Activated naive CD4-positive, alpha-beta T cell treated with anti-CD3 and anti-CD28 coated beads, Interleukin-2, amount 50 U/mL, for 24 hours (primary cell): ENCODE data around the gene SAE1.
"Not testable (repeated sequence)": the region's sequence is repeated elsewhere in the genome, so short reads cannot be mapped to it uniquely, and the experiment has no call there.

Experiments
- H3K27ac Mint-ChIP-seq: one replicate; pipeline ENCODE4 v1.8.0; 2021; ENCODE audit warnings: mild to moderate bottlenecking, mixed read lengths
- H3K27me3 Mint-ChIP-seq: one replicate; pipeline ENCODE4 v1.8.0; 2021; ENCODE audit warnings: mixed read lengths
- H3K36me3 Mint-ChIP-seq: one replicate; pipeline ENCODE4 v1.8.0; 2021; ENCODE audit warnings: mixed read lengths
- H3K4me1 Mint-ChIP-seq: one replicate; pipeline ENCODE4 v1.8.0; 2021; ENCODE audit warnings: mixed read lengths
- H3K4me3 Mint-ChIP-seq: one replicate; pipeline ENCODE4 v1.8.0; 2021; ENCODE audit warnings: mild to moderate bottlenecking, mixed read lengths
- H3K9me3 Mint-ChIP-seq: one replicate; pipeline ENCODE4 v1.8.0; 2021; ENCODE audit warnings: mixed read lengths

SAE1 gene

DNA sequence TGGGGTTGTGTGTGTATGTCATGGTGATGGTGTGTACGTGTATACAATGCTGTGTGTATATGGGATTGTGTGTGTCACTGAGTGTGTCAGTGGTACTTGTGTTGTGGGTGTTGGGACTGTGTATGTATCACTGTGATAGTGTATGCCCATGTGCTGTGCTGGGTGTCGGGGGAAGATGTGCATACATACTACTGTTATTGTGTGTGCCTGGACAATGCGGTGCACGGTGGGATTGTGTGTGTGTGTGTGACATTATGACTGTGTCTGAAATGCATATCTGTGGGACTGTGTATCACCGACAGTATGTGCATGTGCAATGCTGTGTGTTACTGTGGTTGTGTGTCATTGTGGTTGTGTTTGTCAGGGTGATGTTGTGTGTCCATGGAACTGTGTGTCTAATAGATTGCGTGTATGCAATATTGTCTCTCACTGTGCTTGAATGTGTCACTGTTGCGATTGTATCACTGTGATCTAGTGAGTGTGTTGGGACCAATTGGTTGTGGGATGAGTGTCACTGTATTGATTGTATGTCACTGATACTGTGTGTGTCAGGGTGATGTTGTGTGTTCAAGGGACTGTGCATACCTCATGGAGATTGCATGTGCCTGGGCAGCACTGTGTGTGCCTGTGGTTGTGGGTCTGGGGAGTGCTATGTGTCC is 111.4 kb downstream of the SAE1 start:
- Mint-ChIP-seq H3K4me3 (no peak overlapping the region), H3K9me3 (no peaks in the 10 kb centered on the region), H3K4me1 (peaks cover 22% of the 10 kb centered on the region), H3K36me3 (peaks cover 2% of the 10 kb centered on the region), H3K27me3 (no peaks in the 10 kb centered on the region), H3K27ac (no peak overlapping the region)

DNA sequence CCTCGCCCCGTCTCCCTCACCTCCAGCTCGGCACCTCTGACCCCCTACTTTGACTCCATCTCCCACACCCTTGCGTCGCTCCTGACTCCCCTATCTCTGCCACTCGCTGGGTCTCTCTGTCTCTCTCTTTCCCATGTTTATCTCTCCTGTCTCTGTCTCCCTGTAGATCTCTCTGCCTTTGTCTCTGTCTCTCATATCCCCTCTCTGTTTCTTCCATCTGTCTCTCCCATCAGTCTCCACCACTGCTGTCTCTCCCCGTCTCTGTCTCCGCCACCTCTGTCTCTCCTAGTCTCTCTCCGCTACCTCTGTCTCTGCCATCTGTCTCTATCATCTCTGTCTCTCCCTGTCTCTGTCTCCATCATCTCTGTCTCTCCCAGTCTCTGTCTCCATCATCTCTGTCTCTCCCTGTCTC is 112.7 kb downstream of the SAE1 start:
- Mint-ChIP-seq H3K4me1 (peaks cover 27% of the 10 kb centered on the region), H3K27ac (peak overlapping the region; percentile 98), H3K4me3 (peak overlapping the region; percentile 93), H3K27me3 (no peaks in the 10 kb centered on the region), H3K9me3 (no peaks in the 10 kb centered on the region), H3K36me3 (peaks cover 2% of the 10 kb centered on the region)

GRCh38 chr19:47243776-47244547 is 113.3 kb downstream of the SAE1 start:
- no peaks in the 10 kb centered on the region for H3K27me3 Mint-ChIP-seq
- H3K9me3 Mint-ChIP-seq, result no peaks in the 10 kb centered on the region
- H3K27ac Mint-ChIP-seq, result peak overlapping the region; percentile 98
- H3K36me3 Mint-ChIP-seq, result peaks cover 2% of the 10 kb centered on the region
- H3K4me3 Mint-ChIP-seq, result peak overlapping the region; percentile 93
- peaks cover 25% of the 10 kb centered on the region for H3K4me1 Mint-ChIP-seq

DNA sequence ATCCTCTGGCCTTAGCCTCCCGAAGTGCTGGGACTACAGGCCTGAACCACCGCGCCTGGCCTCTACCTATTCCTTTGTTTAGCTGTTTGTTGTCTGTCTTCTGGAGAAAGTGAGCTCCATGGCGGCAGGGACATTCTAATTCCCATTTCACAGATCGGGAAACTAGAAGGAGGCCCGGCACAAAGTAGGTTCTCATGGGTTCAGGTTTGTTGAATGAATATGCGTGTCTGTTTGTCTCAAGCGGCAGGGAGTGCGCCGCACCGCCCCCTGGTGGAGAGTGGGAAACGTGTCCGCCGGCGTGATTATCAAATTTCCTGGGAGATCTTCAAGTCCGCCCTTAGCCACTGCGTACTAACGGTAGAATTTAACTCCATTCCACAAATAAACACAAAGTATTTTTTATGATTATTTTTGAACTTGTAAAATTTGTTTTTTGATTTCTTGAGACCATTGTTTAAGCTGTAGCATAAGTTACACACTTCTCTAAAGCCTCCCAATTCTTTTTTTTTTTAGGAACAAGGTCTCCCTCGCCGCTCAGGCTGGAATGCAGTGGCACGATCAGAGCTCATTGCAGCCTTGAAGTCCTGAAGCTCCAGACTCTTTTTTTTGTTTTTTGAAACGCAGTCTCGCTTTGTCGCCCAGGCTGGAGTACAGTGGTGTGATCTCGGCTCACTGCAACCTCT is 116.8 kb downstream of the SAE1 start:
- H3K4me1 Mint-ChIP-seq, result peaks cover 16% of the 10 kb centered on the region
- H3K27ac Mint-ChIP-seq, result peak overlapping the region; percentile 81
- H3K9me3 Mint-ChIP-seq, result no peaks in the 10 kb centered on the region
- peaks cover 2% of the 10 kb centered on the region for H3K36me3 Mint-ChIP-seq
- no peak overlapping the region for H3K4me3 Mint-ChIP-seq
- no peaks in the 10 kb centered on the region for H3K27me3 Mint-ChIP-seq

DNA sequence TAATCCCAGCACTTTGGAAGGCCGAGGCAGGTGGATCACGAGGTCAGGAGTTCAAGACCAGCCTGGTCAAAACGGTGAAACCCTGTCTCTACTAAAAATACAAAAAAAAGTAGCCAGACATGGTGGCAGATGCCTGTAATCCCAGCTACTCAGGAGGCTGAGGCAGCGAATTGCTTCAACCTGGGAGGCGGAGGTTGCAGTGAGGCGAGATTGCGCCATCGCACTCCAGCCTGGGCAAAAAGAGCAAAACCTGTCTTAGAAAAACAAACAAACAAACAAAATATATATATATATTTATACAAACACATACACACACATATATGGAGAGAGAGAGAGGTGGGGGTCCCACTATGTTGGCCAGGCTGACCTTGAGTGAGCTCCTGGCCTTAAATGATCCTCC is 122.4 kb downstream of the SAE1 start:
- not testable (repeated sequence) for H3K27me3 Mint-ChIP-seq, H3K9me3 Mint-ChIP-seq, H3K4me3 Mint-ChIP-seq, H3K27ac Mint-ChIP-seq, H3K36me3 Mint-ChIP-seq
- H3K4me1 Mint-ChIP-seq, result peaks cover 17% of the 10 kb centered on the region

DNA sequence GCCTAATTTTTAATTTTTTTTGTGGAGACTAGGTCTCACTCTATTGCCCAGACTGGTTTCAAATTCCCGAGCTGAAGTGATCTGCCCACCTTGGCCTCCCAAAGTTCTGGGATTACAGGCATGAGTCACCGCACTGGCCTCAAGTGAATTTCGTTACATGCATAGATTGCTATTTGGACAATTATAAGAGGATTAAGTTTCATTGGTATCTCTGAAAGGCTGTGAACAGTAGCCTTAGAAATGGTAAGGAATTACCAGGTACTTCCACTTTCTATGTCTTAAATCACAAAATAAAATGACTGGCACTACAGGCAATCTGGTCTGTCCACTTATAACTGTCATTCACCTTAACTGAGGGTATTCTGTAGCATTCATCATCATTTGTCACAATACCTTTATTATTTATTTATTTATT is 122.8 kb downstream of the SAE1 start:
- H3K27ac Mint-ChIP-seq, result no peak overlapping the region
- H3K36me3 Mint-ChIP-seq, result peaks cover 5% of the 10 kb centered on the region
- H3K9me3 Mint-ChIP-seq, result no peaks in the 10 kb centered on the region
- H3K27me3 Mint-ChIP-seq, result no peaks in the 10 kb centered on the region
- H3K4me3 Mint-ChIP-seq, result no peak overlapping the region
- H3K4me1 Mint-ChIP-seq, result peaks cover 20% of the 10 kb centered on the region

GRCh38 chr19:47253970-47254369 is 123.3 kb downstream of the SAE1 start:
- peaks cover 6% of the 10 kb centered on the region for H3K36me3 Mint-ChIP-seq
- peaks cover 25% of the 10 kb centered on the region for H3K4me1 Mint-ChIP-seq
- H3K9me3 Mint-ChIP-seq, result no peaks in the 10 kb centered on the region
- H3K27ac Mint-ChIP-seq, result peak overlapping the region; percentile 62
- no peaks in the 10 kb centered on the region for H3K27me3 Mint-ChIP-seq
- no peak overlapping the region for H3K4me3 Mint-ChIP-seq

GRCh38 chr19:47255879-47256692 is 125.5 kb downstream of the SAE1 start, which contains the start of gene CCDC9:
Gene CCDC9 (plus strand): TSS chr19:47256525. CDS start chr19:47258401, 1,876 bp downstream.
- Mint-ChIP-seq H3K9me3 (no peaks in the 10 kb centered on the region), H3K36me3 (peaks cover 20% of the 10 kb centered on the region), H3K4me1 (peaks cover 40% of the 10 kb centered on the region), H3K27ac (peak within 1 kb of the TSS; percentile 96), H3K4me3 (peak within 1 kb of the TSS; percentile 93), H3K27me3 (no peaks in the 10 kb centered on the region)

DNA sequence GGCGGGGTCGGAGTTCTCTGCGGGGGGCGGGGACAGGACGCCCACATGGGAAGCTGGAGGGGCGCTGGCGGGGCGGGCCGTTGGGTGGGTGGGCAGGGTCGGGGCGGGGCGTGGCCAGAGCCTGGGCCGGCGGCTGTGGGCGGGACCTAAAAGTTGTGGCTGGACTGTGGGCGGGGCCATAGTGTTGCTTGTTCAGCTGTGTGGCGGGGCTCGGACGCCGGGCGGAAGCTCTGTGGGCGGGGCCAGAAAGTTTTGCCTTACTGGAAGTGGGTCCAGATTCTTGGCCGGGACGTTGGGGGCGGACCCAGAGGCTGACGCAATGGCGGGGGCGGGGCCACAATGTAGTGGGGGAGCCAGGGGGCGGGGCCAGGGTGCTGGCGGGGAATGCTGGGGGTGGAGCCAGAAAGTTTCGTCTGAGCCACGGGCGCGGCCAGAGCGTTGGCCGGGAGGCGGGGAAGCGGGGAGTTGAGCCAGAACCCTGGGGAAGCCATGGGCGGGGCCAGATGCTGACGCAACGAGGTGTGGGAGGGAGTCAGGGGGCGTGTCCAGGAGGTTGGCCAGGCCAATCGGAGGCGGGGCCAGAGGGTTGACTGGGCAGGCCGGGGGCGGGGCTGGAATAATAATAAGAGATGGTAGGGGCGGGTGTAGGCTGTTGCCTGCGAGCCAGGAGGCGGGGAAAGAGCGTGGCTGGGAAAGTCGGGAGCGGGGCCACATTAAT is 126.2 kb downstream of the SAE1 start:
- Mint-ChIP-seq H3K27me3 (no peaks in the 10 kb centered on the region), H3K36me3 (peaks cover 23% of the 10 kb centered on the region), H3K4me1 (peaks cover 41% of the 10 kb centered on the region), H3K27ac (peak overlapping the region; percentile 96), H3K4me3 (peak overlapping the region; percentile 93), H3K9me3 (no peaks in the 10 kb centered on the region)

DNA sequence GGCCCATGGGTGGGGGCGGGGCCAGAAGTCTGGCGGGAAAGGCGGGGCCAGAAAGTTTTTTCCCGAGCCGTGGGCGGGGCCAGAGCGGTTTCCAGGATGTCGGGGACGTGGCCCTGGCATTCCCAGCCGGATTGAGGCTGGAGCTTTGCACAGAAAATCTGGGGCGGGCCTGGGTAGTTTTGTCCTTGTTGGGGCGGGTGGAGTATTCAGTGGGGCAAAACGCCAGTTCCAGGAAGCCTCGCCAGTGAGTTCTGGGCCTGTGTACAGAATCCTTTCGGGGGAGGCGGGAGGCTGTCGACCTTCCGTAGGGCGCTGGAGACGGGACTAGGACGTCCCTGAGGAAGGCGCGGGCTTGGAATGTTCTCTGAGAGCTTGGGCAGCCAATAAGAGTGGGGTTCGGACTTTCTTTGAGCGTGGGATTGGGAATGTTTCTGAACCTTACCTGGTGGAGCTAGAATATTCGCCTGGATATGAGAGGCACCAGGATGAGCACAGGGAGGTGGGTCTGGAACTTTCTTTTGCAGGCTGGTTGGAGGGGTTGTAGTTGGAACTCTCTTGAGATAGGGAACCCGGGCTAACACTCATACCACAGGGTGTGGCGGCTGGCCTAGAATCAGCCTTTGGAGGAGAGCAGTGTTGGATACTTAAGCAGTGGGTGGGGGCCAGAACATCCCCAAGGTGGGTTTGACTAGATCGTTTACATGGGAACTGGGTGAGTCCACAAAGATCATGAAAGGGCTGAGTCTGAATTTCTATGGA is 127.0 kb downstream of the SAE1 start:
- peak overlapping the region; percentile 96 for H3K27ac Mint-ChIP-seq
- no peaks in the 10 kb centered on the region for H3K27me3 Mint-ChIP-seq
- peak overlapping the region; percentile 93 for H3K4me3 Mint-ChIP-seq
- H3K36me3 Mint-ChIP-seq, result peaks cover 23% of the 10 kb centered on the region
- H3K4me1 Mint-ChIP-seq, result peaks cover 41% of the 10 kb centered on the region
- H3K9me3 Mint-ChIP-seq, result no peaks in the 10 kb centered on the region

- Mint-ChIP-seq H3K9me3 (no peaks in the 10 kb centered on the region), H3K27ac (peak overlapping the region; percentile 68), H3K27me3 (no peaks in the 10 kb centered on the region), H3K36me3 (peaks cover 23% of the 10 kb centered on the region), H3K4me1 (peaks cover 41% of the 10 kb centered on the region), H3K4me3 (peak overlapping the region; percentile 93)
These were observed 127.8 kb downstream of the SAE1 start for GRCh38 chr19:47258434-47258833.

- H3K4me1 Mint-ChIP-seq, result peaks cover 41% of the 10 kb centered on the region
- no peaks in the 10 kb centered on the region for H3K9me3 Mint-ChIP-seq
- peaks cover 23% of the 10 kb centered on the region for H3K36me3 Mint-ChIP-seq
- H3K4me3 Mint-ChIP-seq, result peak overlapping the region; percentile 71
- no peaks in the 10 kb centered on the region for H3K27me3 Mint-ChIP-seq
- peak overlapping the region; percentile 72 for H3K27ac Mint-ChIP-seq
These were observed 128.4 kb downstream of the SAE1 start for GRCh38 chr19:47258895-47259555.
